MG63 (cell line): ENCODE results near the gene PALM. TPM values are rescaled to one million over a fixed set of nuclear protein-coding genes. Genes with fewer than 3 reads are reported as not detected.
"Not testable (repeated sequence)": the region's sequence is repeated elsewhere in the genome, so short reads cannot be mapped to it uniquely, and the experiment has no call there.

Source experiments
- DNase-seq: peaks from one replicate; pipeline ENCODE4 v3.0.0-alpha.2; 2020
- H3K27me3 ChIP-seq: fragments of 250-450 bp; sonication (Bioruptor Pico); 2 replicates; pipeline ENCODE4 v1.5.1; 2020; ENCODE audit warnings: mild to moderate bottlenecking, moderate library complexity
- H3K36me3 ChIP-seq: fragments of 250-450 bp; sonication (Bioruptor Pico); 2 replicates; pipeline ENCODE4 v1.5.1; 2020; ENCODE audit warnings: mild to moderate bottlenecking, moderate library complexity
- H3K4me3 ChIP-seq: fragments of 250-450 bp; sonication (Bioruptor Pico); 2 replicates; pipeline ENCODE4 v1.5.1; 2020; ENCODE audit warnings: mild to moderate bottlenecking, moderate library complexity
- H3K9me3 ChIP-seq: fragments of 250-450 bp; sonication (Bioruptor Pico); 2 replicates; pipeline ENCODE4 v1.5.1; 2020; ENCODE audit warnings: mild to moderate bottlenecking, moderate library complexity
- total RNA-seq: library from RNA; depleted of rRNA; stranded (reverse); fragments of >200 nt; shearing (Covaris generic); gene quantifications from 2 replicates; pipeline ENCODE4 v1.2.3, GENCODE V29; 2014; ENCODE audit warnings: low replicate concordance

The PALM gene
- total RNA-seq, 1 experiment from 2014 or later, result 10.5 TPM

GRCh38 chr19:719636-720344 is 11.1 kb downstream of the PALM start:
- DNase-seq, result no peak
- no peak overlapping the region for H3K4me3 ChIP-seq
- H3K36me3 ChIP-seq, result no peaks in the 10 kb centered on the region
- no peaks in the 10 kb centered on the region for H3K9me3 ChIP-seq
- H3K27me3 ChIP-seq, result no peaks in the 10 kb centered on the region

GRCh38 chr19:720345-721160 is 11.8 kb downstream of the PALM start:
- DNase-seq, result no peak
- Histone ChIP-seq H3K4me3 (no peak overlapping the region), H3K36me3 (no peaks in the 10 kb centered on the region), H3K9me3 (no peaks in the 10 kb centered on the region), H3K27me3 (no peaks in the 10 kb centered on the region)

GRCh38 chr19:722553-723101 is 13.9 kb downstream of the PALM start:
- no peaks in the 10 kb centered on the region for H3K36me3 ChIP-seq
- H3K27me3 ChIP-seq, result no peaks in the 10 kb centered on the region
- H3K9me3 ChIP-seq, result no peaks in the 10 kb centered on the region
- no peak overlapping the region for H3K4me3 ChIP-seq
- DNase-seq, result no peak

GRCh38 chr19:723247-723646 is 14.5 kb downstream of the PALM start:
- no peaks in the 10 kb centered on the region for H3K36me3 ChIP-seq
- no peaks in the 10 kb centered on the region for H3K9me3 ChIP-seq
- H3K4me3 ChIP-seq, result no peak overlapping the region
- DNase-seq, result no peak
- no peaks in the 10 kb centered on the region for H3K27me3 ChIP-seq

GRCh38 chr19:723714-724113 is 15.0 kb downstream of the PALM start:
- no peak overlapping the region for H3K4me3 ChIP-seq
- no peak for DNase-seq

GRCh38 chr19:725461-726089 is 16.8 kb downstream of the PALM start:
- DNase-seq, result no peak
- Histone ChIP-seq H3K4me3 (no peak overlapping the region), H3K9me3 (no peaks in the 10 kb centered on the region), H3K36me3 (no peaks in the 10 kb centered on the region), H3K27me3 (no peaks in the 10 kb centered on the region)

More at GRCh38 chr19:723714-724113, 15.0 kb downstream of the PALM start:
- H3K9me3 ChIP-seq, result no peaks in the 10 kb centered on the region
- no peaks in the 10 kb centered on the region for H3K27me3 ChIP-seq
- no peaks in the 10 kb centered on the region for H3K36me3 ChIP-seq

- Histone ChIP-seq H3K36me3 (no peaks in the 10 kb centered on the region), H3K4me3 (no peak overlapping the region), H3K9me3 (no peaks in the 10 kb centered on the region), H3K27me3 (no peaks in the 10 kb centered on the region)
- no peak for DNase-seq
Measured at GRCh38 chr19:726993-727956, 18.5 kb downstream of the PALM start.

GRCh38 chr19:728011-728410 is 19.3 kb downstream of the PALM start:
- Histone ChIP-seq H3K9me3 (no peaks in the 10 kb centered on the region), H3K27me3 (no peaks in the 10 kb centered on the region), H3K36me3 (no peaks in the 10 kb centered on the region), H3K4me3 (no peak overlapping the region)
- no peak for DNase-seq

GRCh38 chr19:729564-729963 is 20.8 kb downstream of the PALM start:
- H3K9me3 ChIP-seq, DNase-seq: not testable (repeated sequence)

GRCh38 chr19:729965-730668 is 21.4 kb downstream of the PALM start:
- no peaks in the 10 kb centered on the region for H3K36me3 ChIP-seq
- no peak for DNase-seq
- no peaks in the 10 kb centered on the region for H3K9me3 ChIP-seq
- no peak overlapping the region for H3K4me3 ChIP-seq
- no peaks in the 10 kb centered on the region for H3K27me3 ChIP-seq

More at GRCh38 chr19:729564-729963, 20.8 kb downstream of the PALM start:
- not testable (repeated sequence) for H3K36me3 ChIP-seq, H3K4me3 ChIP-seq, H3K27me3 ChIP-seq

GRCh38 chr19:731000-731399 is 22.3 kb downstream of the PALM start:
- Histone ChIP-seq H3K9me3 (no peaks in the 10 kb centered on the region), H3K4me3 (no peak overlapping the region), H3K36me3 (no peaks in the 10 kb centered on the region), H3K27me3 (no peaks in the 10 kb centered on the region)
- DNase-seq, result no peak

- no peak for DNase-seq
- Histone ChIP-seq H3K4me3 (no peak overlapping the region), H3K9me3 (no peaks in the 10 kb centered on the region), H3K36me3 (no peaks in the 10 kb centered on the region), H3K27me3 (no peaks in the 10 kb centered on the region)
Measured at GRCh38 chr19:732148-733069, 23.7 kb downstream of the PALM start.

GRCh38 chr19:734716-735115 is 26.0 kb downstream of the PALM start:
- DNase-seq, result no peak
- Histone ChIP-seq H3K9me3 (no peaks in the 10 kb centered on the region), H3K36me3 (no peaks in the 10 kb centered on the region), H3K27me3 (no peaks in the 10 kb centered on the region), H3K4me3 (no peak overlapping the region)

- Histone ChIP-seq H3K27me3 (no peaks in the 10 kb centered on the region), H3K36me3 (no peaks in the 10 kb centered on the region), H3K9me3 (no peaks in the 10 kb centered on the region), H3K4me3 (no peak overlapping the region)
- DNase-seq, result no peak
Measured at GRCh38 chr19:736125-736524, 27.4 kb downstream of the PALM start.

GRCh38 chr19:737591-738093 is 28.9 kb downstream of the PALM start:
- H3K27me3 ChIP-seq, result no peaks in the 10 kb centered on the region
- no peak overlapping the region for H3K4me3 ChIP-seq
- no peaks in the 10 kb centered on the region for H3K9me3 ChIP-seq
- DNase-seq, result peak; percentile 24
- H3K36me3 ChIP-seq, result no peaks in the 10 kb centered on the region
